H1 (cell line): ENCODE measurements around the gene KIAA1671. TPM values are rescaled to one million over a fixed set of nuclear protein-coding genes. Genes with fewer than 3 reads are reported as not detected.

Source experiments
- ASH2L ChIP-seq: fragments of 200-600, 300-600 bp; sonication (generic); IDR thresholded peaks from one replicate; pipeline ENCODE4 v1.7.1; 2017; ENCODE audit warnings: low read length
- BACH1 ChIP-seq: IDR thresholded peaks from 2 replicates; pipeline ENCODE4 v1.6.1; 2012; ENCODE audit warnings: low read length, improper control_type of control experiment
- E2F6 ChIP-seq: IDR thresholded peaks from 2 replicates; pipeline ENCODE4 v1.6.1; 2012; ENCODE audit warnings: inconsistent platforms
- EP300 ChIP-seq, 2 experiments: IDR thresholded peaks; 1 replicate in 1 of 2; 2 replicates in 1 of 2; pipeline ENCODE4 v1.6.1; 2011 to 2012; ENCODE audit warnings: low read depth in 2 of 2, low read length in 2 of 2, mild to moderate bottlenecking in 2 of 2, borderline replicate concordance in 1 of 2, inconsistent platforms in 1 of 2, moderate library complexity in 1 of 2
- FOSL1 ChIP-seq: IDR thresholded peaks from 2 replicates; pipeline ENCODE4 v1.6.1; 2011; ENCODE audit warnings: mild to moderate bottlenecking, low read depth, low read length, moderate library complexity; ENCODE audit not compliant: insufficient read depth
- GTF2F1 ChIP-seq: IDR thresholded peaks from 2 replicates; pipeline ENCODE4 v1.6.1; 2012; ENCODE audit warnings: low read depth, low read length, improper control_type of control experiment, borderline replicate concordance
- HDAC2 ChIP-seq, 2 experiments: fragments of 300-600 bp in 1 of 2; sonication (generic) in 1 of 2; IDR thresholded peaks; 2 replicates each; pipeline ENCODE4 v1.6.1; 2011 to 2012; ENCODE audit warnings: low read depth in 2 of 2, low read length in 2 of 2, mild to moderate bottlenecking in 2 of 2, moderate library complexity in 2 of 2, borderline replicate concordance in 1 of 2, inconsistent platforms in 1 of 2
- HDAC6 ChIP-seq: IDR thresholded peaks from one replicate; pipeline ENCODE4 v1.7.1; 2012; ENCODE audit warnings: low read depth, mild to moderate bottlenecking, inconsistent platforms, low read length, moderate library complexity
- JUND ChIP-seq: IDR thresholded peaks from 2 replicates; pipeline ENCODE4 v1.6.1; 2011; ENCODE audit warnings: mild to moderate bottlenecking, improper control_type of control experiment, low read length
- KDM1A ChIP-seq: fragments of 200-600, 300-600 bp; sonication (generic); IDR thresholded peaks from 2 replicates; pipeline ENCODE4 v1.7.1; 2016; ENCODE audit warnings: mild to moderate bottlenecking, low read length, borderline replicate concordance
- KDM4A ChIP-seq: IDR thresholded peaks from one replicate; pipeline ENCODE4 v1.7.1; 2012; ENCODE audit warnings: low read depth, mild to moderate bottlenecking, moderate library complexity, low read length, inconsistent platforms; ENCODE audit not compliant: severe bottlenecking
- KDM5A ChIP-seq: fragments of 200-600 bp; IDR thresholded peaks from 2 replicates; pipeline ENCODE4 v1.7.1; 2012; ENCODE audit warnings: mild to moderate bottlenecking, low read length, inconsistent platforms, mixed read lengths
- PHF8 ChIP-seq: fragments of 200-600 bp; sonication (generic); conservative IDR thresholded peaks from 2 replicates; pipeline ENCODE4 v1.7.1; 2012; ENCODE audit warnings: low read depth, mild to moderate bottlenecking, inconsistent platforms, low read length, moderate library complexity
- POLR2A ChIP-seq, 2 experiments: IDR thresholded peaks; 1 replicate in 1 of 2; 2 replicates in 1 of 2; pipeline ENCODE4 v1.6.1; 2011; ENCODE audit warnings: low read depth in 2 of 2, low read length in 2 of 2, mild to moderate bottlenecking in 2 of 2; ENCODE audit errors: control extremely low read depth in 1 of 2
- RFX5 ChIP-seq: IDR thresholded peaks from 2 replicates; pipeline ENCODE4 v1.6.1; 2011; ENCODE audit warnings: low read depth, low read length, improper control_type of control experiment, borderline replicate concordance
- RNF2 ChIP-seq: fragments of 200-900, 300-1000 bp; sonication (generic); IDR thresholded peaks from 2 replicates; pipeline ENCODE4 v1.7.1; 2016; ENCODE audit warnings: borderline replicate concordance, low read depth, mild to moderate bottlenecking, antibody characterized with exemption, low read length; ENCODE audit not compliant: poor library complexity, severe bottlenecking; ENCODE audit errors: missing control alignments
- RXRA ChIP-seq: IDR thresholded peaks from 2 replicates; pipeline ENCODE4 v1.6.1; 2011; ENCODE audit warnings: low read depth, mild to moderate bottlenecking, low read length, moderate library complexity; ENCODE audit not compliant: insufficient read depth
- SIX5 ChIP-seq: IDR thresholded peaks from 2 replicates; pipeline ENCODE4 v1.6.1; 2011; ENCODE audit warnings: mild to moderate bottlenecking, low read depth, low read length
- SUZ12 ChIP-seq: fragments of 200-600 bp; sonication (generic); IDR thresholded peaks from 2 replicates; pipeline ENCODE4 v1.6.1; 2012; ENCODE audit warnings: mild to moderate bottlenecking, inconsistent platforms, low read length, moderate library complexity, mixed read lengths
- TCF12 ChIP-seq: IDR thresholded peaks from 2 replicates; pipeline ENCODE4 v1.6.1; 2011; ENCODE audit warnings: low read depth, mild to moderate bottlenecking, low read length
- USF2 ChIP-seq: IDR thresholded peaks from 2 replicates; pipeline ENCODE4 v1.6.1; 2011; ENCODE audit warnings: low read length, improper control_type of control experiment
- ZNF274 ChIP-seq: IDR thresholded peaks from 2 replicates; pipeline ENCODE4 v1.7.0; 2012; ENCODE audit warnings: low read length, borderline replicate concordance; ENCODE audit errors: extremely low read depth
- polyA plus RNA-seq, 7 experiments: library from polyadenylated mRNA; depleted of rRNA in 3 of 7; stranded (reverse) in 5 of 7; unstranded in 2 of 7; fragments of >200 nt in 5 of 7; fragments of 200-250 nt in 2 of 7; gene quantifications; 1 replicate in 5 of 7; 2 replicates in 1 of 7; 4 replicates in 1 of 7; pipeline versions ENCODE4 v1.2.1 to v1.2.3, GENCODE V29; 2011 to 2013; ENCODE audit warnings: missing spikeins in 2 of 7, mixed read lengths in 2 of 7
- total RNA-seq: library from RNA; stranded (reverse); fragmentation: NEBNext Ultra II Directional; extraction: Animal tissue kit (Norgen Biotek cat#: 25700); gene quantifications from 2 replicates; pipeline ENCODE4 v1.2.1, GENCODE V29; 2021

Gene KIAA1671
- total and polyA plus RNA-seq, 2 of the 8 experiments (the other 6 are each of a cell fraction or from before 2014, with no cell fraction given), result 6.4 to 23.9 TPM

GRCh38 chr22:24950272-24950902 lies 2.1 kb upstream of the KIAA1671 start (continued):
- TF ChIP-seq RNF2 (no peak), SUZ12 (no peak), RFX5 (no peak), USF2 (no peak), PHF8 (no peak), HDAC2 (IDR thresholded peaks at IDR 0.05; ENCODE audit: borderline replicate concordance in 1 of 2, low read depth in 2 of 2, low read length in 2 of 2) (no peak), HDAC6 (no peak), SIX5 (peak; percentile 76), E2F6 (peak; percentile 76), KDM5A (no peak), KDM4A (no peak), KDM1A (peak; percentile 46), GTF2F1 (no peak), EP300 (IDR thresholded peaks at IDR 0.05; ENCODE audit: borderline replicate concordance in 1 of 2, low read depth in 2 of 2, low read length in 2 of 2) (0 out of 3 replicates have a peak, but pooled peaks of 1 of the 2 experiments have one; percentile 18), ZNF274 (no peak), POLR2A (IDR thresholded peaks at IDR 0.05; ENCODE audit: control extremely low read depth in 1 of 2, low read depth in 2 of 2, low read length in 2 of 2) (peak in 1 of 2 experiments; percentile 64; a peak in 1 of 3 replicates), TCF12 (no peak), BACH1 (no peak), FOSL1 (no peak), RXRA (no peak), ASH2L (no peak), JUND (no peak)
